HG02610 (cell line): ENCODE data around the gene SPATA6.

Experiments used
- ATAC-seq: cut with Tn5 transposase; IDR thresholded peaks from one replicate; pipeline ENCODE4 v1.9.1; 2021; ENCODE audit warnings: mild to moderate bottlenecking, moderate library complexity; ENCODE audit not compliant: unreplicated experiment

SPATA6 gene

GRCh38 chr1:48261881-48262400 lies 210.1 kb downstream of the SPATA6 start:
- ATAC-seq: no peak

- ATAC-seq: no peak
These were observed 213.9 kb downstream of the SPATA6 start for GRCh38 chr1:48258106-48258505.

- ATAC-seq: no peak
These were observed 217.8 kb downstream of the SPATA6 start for GRCh38 chr1:48254254-48254653.

GRCh38 chr1:48251821-48252220 lies 220.2 kb downstream of the SPATA6 start:
- no peak for ATAC-seq

GRCh38 chr1:48251323-48251722 lies 220.7 kb downstream of the SPATA6 start:
- no peak for ATAC-seq

GRCh38 chr1:48250572-48250971 lies 221.4 kb downstream of the SPATA6 start:
- no peak for ATAC-seq

- no peak for ATAC-seq
These were observed 222.1 kb downstream of the SPATA6 start for GRCh38 chr1:48249868-48250267.

GRCh38 chr1:48248356-48248755 lies 223.6 kb downstream of the SPATA6 start:
- no peak for ATAC-seq

GRCh38 chr1:48246727-48247126 lies 225.3 kb downstream of the SPATA6 start:
- no peak for ATAC-seq
